Dedifferentiated amniotic fluid mesenchymal stem cell (primary cell): ENCODE data around the gene MDH2.
"Not testable (repeated sequence)": the region's sequence is repeated elsewhere in the genome, so short reads cannot be mapped to it uniquely, and the experiment has no call there.

ENCODE experiments used
- DNase-seq: peaks from one replicate; pipeline ENCODE4 v3.0.0-alpha.2; 2016; ENCODE audit errors: extremely low spot score

Gene MDH2, protein sequence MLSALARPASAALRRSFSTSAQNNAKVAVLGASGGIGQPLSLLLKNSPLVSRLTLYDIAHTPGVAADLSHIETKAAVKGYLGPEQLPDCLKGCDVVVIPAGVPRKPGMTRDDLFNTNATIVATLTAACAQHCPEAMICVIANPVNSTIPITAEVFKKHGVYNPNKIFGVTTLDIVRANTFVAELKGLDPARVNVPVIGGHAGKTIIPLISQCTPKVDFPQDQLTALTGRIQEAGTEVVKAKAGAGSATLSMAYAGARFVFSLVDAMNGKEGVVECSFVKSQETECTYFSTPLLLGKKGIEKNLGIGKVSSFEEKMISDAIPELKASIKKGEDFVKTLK

DNA sequence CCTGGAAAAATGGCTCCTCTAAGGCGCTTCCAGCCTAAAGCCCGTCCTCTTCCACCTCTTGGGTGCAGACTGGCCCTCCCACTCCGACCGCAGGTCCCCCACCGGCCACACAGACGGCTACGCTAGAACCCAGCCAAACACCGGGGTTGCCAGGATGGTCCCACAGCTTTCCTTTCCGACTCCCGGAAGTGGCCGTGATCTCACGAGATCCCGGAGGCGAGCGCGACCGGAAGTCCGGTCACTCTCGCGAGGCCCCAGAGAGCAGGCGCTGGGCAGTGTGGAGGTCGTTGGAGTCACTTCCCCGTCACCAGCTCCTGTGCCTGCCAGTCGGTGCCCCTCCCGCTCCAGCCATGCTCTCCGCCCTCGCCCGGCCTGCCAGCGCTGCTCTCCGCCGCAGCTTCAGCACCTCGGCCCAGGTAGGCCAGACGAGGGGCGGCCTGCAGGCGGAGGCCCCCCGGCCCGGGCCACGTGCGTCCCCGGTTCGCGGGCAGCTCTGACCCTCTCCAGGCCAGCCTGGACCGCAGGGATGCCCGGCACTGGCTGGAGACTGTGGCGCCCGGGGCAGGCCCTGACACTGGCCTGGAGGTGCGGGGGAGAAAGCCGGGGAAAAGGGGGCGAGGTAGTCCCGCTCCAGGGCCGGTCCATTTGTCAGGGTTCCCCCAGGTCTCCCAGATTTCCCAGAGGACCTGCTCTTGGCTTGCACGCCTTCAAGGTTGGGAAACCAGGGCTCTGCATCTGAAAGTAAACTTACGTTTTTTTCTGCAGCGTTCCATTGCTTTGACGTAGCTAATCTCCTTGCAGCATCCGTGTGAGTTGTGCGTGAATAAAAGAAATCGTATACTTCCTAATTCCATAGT, at the start of gene MDH2, which contains the start of gene STYXL1:
MDH2 (plus strand) TSS at position 296 of the 857 bp plus-strand sequence; CDS start at position 351, 55 bp downstream.
STYXL1 (minus strand) TSS at position 190 of the 857 bp plus-strand sequence. CDS start 17,477 bp downstream, outside the sequence.
- peak; percentile 95 for DNase-seq

DNA sequence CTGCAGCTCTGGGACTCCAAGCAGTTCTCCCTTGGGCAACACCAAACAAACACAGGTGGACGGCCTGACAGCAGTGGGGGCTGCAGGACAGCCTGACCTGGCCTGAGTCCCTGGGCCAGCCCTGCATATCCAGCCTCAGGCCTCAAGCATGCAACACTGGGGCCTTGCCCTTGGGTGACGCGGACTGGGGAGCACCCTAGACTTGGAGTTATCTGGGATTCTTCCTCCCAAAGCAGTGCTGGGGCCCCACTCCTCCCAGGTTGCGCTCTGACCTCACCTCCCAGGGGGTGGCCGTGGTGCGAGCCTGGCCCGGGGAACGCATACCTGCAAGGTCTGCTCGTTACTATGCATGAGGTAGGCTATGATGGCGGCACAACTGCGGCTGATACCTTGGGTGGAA, 47.3 kb upstream of the MDH2 start:
- no peak for DNase-seq

DNA sequence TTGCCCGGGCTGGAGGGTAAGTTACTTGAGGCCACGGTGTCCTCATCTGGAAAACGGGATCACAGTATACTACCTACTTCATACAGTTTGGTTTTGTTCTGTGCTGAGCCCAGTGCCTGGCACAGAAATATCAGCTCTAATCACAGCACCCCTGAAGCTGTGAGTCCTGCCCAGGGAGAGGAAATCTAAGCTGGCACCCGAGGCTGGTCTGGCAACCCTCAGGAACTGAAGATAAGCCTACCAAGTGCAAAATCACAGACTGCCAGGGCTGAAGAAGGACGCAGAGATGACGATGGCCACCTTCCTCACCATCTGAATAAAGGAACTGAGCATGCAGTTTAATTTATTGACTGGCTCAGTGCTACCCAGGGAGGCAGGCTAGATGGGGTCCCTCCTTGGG, 45.8 kb upstream of the MDH2 start:
- no peak for DNase-seq

DNA sequence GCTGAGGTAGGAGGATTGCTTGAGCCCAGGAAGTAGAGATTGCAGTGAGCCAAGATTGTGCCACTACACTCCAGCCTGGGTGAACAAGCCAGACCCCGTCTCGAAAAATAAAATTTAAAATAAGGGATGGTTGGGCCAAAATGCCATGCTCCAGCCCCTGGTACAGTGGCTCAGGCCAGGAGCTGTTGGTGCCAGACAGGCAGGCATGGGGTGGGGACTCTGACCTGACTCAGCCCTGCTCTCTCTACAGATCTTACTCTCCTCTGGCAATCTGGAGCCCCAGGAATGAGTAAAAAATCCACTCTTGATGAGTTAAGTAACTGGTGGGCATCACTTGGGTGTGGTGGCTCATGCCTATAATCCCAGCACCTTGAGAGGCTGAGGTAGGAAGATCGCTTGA, 45.1 kb upstream of the MDH2 start:
- DNase-seq: no peak

DNA sequence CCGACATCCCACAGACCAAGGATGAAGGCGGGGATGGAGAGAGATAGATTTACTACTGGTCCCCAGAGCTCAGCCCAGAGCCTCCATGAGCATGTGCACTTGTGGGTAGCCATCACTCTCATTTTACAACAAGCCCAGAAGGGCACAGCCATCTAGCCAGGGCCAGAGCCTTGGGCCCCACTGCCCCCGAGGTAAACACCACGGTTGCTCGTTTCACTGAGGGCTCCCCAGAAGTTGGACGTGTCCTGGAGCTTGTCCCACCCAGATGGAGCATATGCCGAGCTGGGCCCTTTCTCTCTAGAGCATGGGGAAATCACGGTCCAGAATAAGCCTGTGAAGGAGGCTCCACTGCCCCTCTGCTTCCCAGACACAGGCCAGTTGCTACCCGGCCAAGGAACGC, 44.6 kb upstream of the MDH2 start:
- DNase-seq: no peak

DNA sequence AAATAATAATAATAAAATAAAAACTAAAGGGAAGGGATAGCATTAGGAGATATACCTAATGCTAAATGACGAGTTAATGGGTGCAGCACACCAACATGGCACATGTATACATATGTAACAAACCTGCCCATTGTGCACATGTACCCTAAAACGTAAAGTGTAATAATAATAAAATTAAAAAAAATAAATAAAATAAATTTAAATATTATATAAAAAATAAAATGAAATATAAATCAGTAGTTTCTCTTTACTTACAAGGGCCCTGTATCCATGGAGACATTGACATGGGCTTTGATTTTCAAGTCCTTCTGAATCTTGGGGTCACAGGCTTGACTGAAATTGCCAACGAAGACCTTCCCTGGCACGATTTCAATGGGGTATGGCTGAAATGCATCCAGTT, 42.9 kb upstream of the MDH2 start:
- DNase-seq: not testable (repeated sequence)

DNA sequence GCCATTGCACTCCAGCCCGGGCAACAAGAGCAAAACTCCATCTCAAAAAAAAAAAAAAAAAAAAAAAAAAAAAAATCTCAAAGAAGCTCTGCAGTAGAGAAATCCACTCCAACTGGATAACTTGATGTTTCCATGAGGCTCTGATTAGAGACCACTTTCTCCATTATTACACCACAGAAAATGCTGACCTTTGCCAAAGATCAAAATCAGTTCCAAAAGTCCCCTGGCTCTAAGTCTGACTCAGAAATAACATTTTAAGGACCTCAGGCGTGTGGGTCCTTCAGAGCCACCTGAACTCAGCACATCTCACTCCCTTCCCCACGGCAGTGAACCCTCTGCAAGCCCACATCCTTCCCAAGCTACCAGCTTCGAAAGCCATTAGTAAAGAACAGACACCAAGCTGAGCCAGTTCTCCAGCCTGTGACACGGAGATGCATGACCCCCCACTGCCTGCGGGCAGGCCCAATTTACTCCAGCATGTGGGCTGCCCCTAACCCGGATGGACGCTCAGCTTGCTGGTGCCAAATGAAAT, 39.7 kb upstream of the MDH2 start:
- DNase-seq: no peak

GRCh38 chr7:76009672-76010600, 38.0 kb upstream of the MDH2 start:
- DNase-seq: no peak

DNA sequence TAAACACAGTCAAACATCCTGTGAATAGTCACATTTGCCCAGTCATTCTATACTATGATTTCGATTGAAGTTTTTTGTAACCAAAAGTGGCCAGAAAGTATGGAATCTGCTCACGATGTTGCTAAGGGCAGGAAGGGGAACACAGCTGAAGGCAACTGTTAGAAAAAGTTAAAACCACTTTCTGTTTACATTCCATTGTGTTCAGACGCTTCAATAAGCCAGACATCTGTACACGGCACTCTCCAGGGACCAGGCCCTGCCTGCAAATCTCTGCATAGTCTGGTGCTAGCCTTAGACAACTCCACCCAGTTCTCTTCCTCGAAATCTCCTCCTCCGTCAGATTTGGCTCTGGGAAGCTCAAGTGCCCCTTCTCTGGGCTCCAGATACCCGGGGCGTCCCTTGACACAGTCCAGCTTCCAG, 36.5 kb upstream of the MDH2 start:
- peak; percentile 88 for DNase-seq

GRCh38 chr7:76016191-76016947, 31.5 kb upstream of the MDH2 start:
- no peak for DNase-seq

- DNase-seq: not testable (repeated sequence)
These were observed 29.4 kb upstream of the MDH2 start for GRCh38 chr7:76018520-76018919.

DNA sequence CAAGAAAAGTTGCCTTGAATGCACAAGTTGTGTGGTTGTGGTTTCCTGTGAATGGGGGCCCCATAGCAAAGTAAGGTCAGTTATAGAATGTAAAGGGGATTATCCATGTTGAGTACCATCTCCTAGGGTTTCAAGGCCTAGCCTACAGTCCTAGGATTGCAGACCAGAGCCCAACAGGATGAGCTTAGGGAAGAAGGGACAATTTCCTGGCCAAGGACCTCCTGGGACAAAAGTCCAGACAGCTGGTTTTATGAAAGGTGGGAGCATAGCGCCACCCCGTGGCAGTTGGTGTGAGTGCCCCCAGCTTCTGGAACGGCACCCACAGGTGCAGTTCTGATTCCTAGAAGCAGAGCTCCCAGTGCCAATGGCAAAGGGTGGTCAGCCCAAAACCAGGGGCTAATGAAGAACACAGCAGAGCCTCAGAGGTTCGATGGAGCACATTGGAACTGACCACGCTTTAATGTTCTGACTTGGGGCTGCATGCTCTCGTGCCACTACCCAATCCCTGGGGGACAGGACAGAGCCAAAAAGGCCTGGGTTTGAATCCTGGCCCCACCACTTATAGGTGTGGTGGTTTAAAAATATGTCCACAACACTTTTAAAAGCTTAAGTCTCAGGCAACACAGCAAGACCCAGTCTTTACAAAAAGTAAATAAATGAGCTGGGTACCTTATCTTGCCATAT, 27.7 kb upstream of the MDH2 start:
- peak; percentile 40 for DNase-seq

DNA sequence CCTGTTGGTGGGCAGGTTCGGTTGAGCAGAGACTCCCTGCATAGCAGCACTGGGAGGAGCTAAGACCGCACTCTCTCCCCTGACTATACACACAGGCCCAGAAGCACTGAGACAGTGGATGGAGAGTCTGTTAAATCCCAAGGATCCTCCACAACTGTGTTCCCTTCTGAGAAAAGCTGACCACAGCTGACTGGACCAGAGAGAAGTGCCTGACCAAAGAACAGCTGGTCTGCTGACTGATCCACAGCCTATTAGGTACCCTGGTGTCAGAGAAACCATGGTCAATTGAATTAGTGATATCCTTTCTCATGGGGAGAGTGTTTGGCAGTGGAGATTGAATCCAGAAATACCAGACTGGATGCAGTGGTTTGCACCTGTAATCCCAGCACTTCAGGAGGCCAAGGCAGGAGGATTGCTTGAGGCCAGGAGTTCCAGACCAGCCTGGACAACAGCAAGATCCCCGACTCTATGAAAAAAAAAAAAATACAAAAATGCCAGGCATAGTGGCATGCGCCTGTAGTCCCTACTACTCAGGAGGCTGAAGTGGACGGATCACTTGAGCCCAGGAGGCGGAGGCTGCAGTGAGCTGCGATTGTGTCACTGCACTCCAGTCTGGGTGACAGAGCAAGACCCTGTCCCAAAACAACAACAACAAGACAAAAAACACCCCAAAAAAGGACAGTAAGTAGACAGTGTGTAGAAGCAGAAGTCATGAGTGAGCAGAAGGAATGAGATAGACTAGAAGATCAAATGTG, 25.7 kb upstream of the MDH2 start:
- DNase-seq: no peak

DNA sequence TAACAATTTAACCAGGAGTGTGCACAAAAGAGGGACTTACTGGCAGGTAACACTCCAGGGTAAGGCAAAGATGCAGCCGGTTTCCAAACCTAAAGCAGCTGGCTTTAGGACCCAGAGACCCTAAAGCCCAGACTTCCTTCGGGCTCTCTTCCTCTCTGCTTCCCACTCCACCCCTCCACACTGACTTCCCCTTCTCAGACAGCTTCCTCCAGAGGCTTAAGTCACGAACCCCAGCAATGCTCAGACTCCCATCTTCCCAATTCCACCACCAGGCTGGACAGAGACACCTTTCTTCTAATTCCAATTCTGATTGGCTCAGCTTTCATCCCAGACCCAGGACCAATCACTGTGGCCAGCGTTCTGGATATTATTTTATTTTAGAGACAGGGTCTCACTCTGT, 24.9 kb upstream of the MDH2 start:
- DNase-seq: no peak

DNA sequence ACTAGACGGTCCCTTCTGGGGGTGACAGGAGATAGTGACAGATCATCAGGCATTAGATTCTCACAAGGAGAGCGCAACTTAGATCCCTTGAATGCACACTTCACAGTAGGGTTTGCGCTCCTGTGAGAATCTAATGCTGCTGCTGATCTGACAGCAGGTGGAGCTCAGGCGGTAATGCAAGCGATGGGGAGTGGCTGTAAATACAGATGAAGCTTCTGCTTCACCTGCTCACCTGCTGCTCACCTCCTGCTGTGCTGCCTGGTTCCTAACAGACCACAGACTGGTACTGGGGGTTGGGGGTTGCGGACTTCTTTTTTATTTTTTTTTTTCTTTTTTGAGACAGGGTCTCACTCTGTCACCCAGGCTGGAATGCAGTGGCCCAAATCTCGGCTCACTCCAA, 18.2 kb upstream of the MDH2 start:
- DNase-seq: not testable (repeated sequence)

- no peak for DNase-seq
These were observed 15.9 kb upstream of the MDH2 start for GRCh38 chr7:76031964-76032363.

DNA sequence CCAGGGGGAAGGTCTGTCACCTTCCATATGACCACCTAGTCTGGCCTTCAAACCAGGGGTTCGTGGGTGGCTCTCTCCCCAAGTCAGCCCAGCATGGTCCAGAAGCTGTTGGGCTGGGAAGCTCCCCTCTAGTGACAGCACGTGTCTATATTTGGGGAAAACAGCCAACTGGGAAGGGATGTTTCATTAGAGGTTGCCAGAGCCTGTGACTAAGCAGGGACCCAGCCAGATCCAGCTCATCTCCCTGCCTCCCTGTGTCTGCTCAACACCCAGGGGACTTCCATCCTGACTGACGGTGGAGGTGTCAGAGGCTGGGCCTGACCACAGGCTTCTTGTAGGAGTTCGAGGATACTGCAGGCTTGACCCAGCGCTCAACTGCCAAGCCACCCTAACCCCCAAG, 10.6 kb upstream of the MDH2 start:
- DNase-seq: no peak

DNA sequence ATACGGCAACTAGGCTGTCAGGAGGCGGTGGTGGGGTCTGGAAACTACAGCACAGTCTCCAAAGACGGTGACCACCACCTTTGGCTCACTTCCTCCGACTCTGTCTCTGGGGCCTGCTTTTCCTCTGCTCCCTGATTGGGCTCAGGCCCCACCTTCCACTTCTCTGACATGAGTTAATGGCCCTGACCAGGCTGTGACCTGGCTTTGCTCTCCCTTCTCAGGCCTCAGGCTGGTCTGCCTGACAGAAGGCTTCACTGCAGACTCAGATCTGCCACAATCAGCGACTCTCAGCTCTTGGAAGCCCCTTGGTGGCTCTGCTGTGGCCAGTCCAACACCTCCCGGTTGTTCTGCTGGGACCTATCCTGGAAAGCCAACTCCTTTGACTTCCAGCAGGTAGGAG, 7.8 kb upstream of the MDH2 start:
- no peak for DNase-seq

DNA sequence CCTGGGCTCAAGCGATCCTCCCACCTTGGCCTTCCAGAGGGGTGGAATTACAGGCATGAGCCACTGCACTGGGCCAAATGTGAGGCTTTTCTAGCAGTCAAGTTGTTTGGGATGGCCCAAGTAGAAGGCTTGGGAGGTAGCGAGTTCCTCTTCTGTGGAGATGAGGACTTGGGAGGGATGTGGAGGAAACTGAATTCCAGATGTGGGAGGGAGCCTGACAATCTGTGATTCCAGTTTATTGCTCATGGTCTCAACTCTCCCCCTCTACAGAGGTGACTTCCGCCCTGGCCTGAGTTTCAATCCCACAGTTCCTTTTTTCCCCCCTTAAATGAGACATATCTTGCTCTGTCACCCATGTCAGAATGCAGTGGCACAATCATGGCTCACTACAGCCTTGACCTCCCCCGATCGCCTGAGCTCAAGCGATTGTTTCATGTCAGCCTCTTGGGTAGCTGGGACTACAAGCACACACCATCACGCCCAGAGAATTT, 3.5 kb upstream of the MDH2 start:
- DNase-seq: no peak
